ENCODE data around the gene FGGY. TPM values are rescaled to one million over a fixed set of nuclear protein-coding genes. Genes with fewer than 3 reads are reported as not detected.

FGGY gene
- total and polyA plus RNA-seq, 2 donors: 15.6 to 25.3 TPM

- no peak overlapping the region for H3K27ac ChIP-seq (ENCODE audit: low read depth in 1 of 2, low read length in 1 of 2)
- no peaks in the 10 kb centered on the region for H3K9me3 ChIP-seq (ENCODE audit: control insufficient read depth in 2 of 2, insufficient read depth in 1 of 2, low read length in 1 of 2)
- no peak overlapping the region for H3K4me3 ChIP-seq (ENCODE audit: low read length in 2 of 2)
- H3K27me3 ChIP-seq (ENCODE audit: control insufficient read depth in 2 of 2, insufficient read depth in 1 of 2, low read length in 1 of 2): no peaks in the 10 kb centered on the region
- no peak for DNase-seq (ENCODE audit: low read depth in 6 of 9, low spot score in 9 of 9)
- H3K4me1 ChIP-seq (ENCODE audit: control insufficient read depth in 2 of 2, insufficient read depth in 2 of 2, low read length in 2 of 2): peaks cover 0 to 2% of the 10 kb centered on the region in 2 donors
- no peaks in the 10 kb centered on the region for H3K36me3 ChIP-seq (ENCODE audit: control insufficient read depth in 2 of 2, insufficient read depth in 2 of 2, low read length in 1 of 2)
Observed at GRCh38 chr1:59332983-59333382, 36.1 kb downstream of the FGGY start.

- Histone ChIP-seq H3K27ac (ENCODE audit: low read depth in 1 of 2, low read length in 1 of 2) (no peak overlapping the region), H3K9me3 (ENCODE audit: control insufficient read depth in 2 of 2, insufficient read depth in 1 of 2, low read length in 1 of 2) (no peaks in the 10 kb centered on the region), H3K4me1 (ENCODE audit: control insufficient read depth in 2 of 2, insufficient read depth in 2 of 2, low read length in 2 of 2) (no peaks in the 10 kb centered on the region), H3K36me3 (ENCODE audit: control insufficient read depth in 2 of 2, insufficient read depth in 2 of 2, low read length in 1 of 2) (no peaks in the 10 kb centered on the region), H3K27me3 (ENCODE audit: control insufficient read depth in 2 of 2, insufficient read depth in 1 of 2, low read length in 1 of 2) (no peaks in the 10 kb centered on the region), H3K4me3 (ENCODE audit: low read length in 2 of 2) (no peak overlapping the region)
- DNase-seq (ENCODE audit: low read depth in 6 of 9, low spot score in 9 of 9): no peak
- 99% methylated on average over 3 of the region's 3 CpGs for WGBS
Observed at GRCh38 chr1:59333626-59334277, 36.9 kb downstream of the FGGY start.

- no peak overlapping the region for H3K4me3 ChIP-seq (ENCODE audit: low read length in 2 of 2)
- no peaks in the 10 kb centered on the region for H3K36me3 ChIP-seq (ENCODE audit: control insufficient read depth in 2 of 2, insufficient read depth in 2 of 2, low read length in 1 of 2)
- H3K27ac ChIP-seq (ENCODE audit: low read depth in 1 of 2, low read length in 1 of 2): no peak overlapping the region
- no peaks in the 10 kb centered on the region for H3K27me3 ChIP-seq (ENCODE audit: control insufficient read depth in 2 of 2, insufficient read depth in 1 of 2, low read length in 1 of 2)
- 97% methylated on average over 5 of the region's 5 CpGs for WGBS
- no peaks in the 10 kb centered on the region for H3K9me3 ChIP-seq (ENCODE audit: control insufficient read depth in 2 of 2, insufficient read depth in 1 of 2, low read length in 1 of 2)
- DNase-seq (ENCODE audit: low read depth in 6 of 9, low spot score in 9 of 9): no peak
- H3K4me1 ChIP-seq (ENCODE audit: control insufficient read depth in 2 of 2, insufficient read depth in 2 of 2, low read length in 2 of 2): no peaks in the 10 kb centered on the region
Observed at GRCh38 chr1:59340411-59341307, 43.8 kb downstream of the FGGY start.

- Histone ChIP-seq H3K4me1 (ENCODE audit: control insufficient read depth in 2 of 2, insufficient read depth in 2 of 2, low read length in 2 of 2) (no peaks in the 10 kb centered on the region), H3K9me3 (ENCODE audit: control insufficient read depth in 2 of 2, insufficient read depth in 1 of 2, low read length in 1 of 2) (no peaks in the 10 kb centered on the region), H3K36me3 (ENCODE audit: control insufficient read depth in 2 of 2, insufficient read depth in 2 of 2, low read length in 1 of 2) (no peaks in the 10 kb centered on the region), H3K4me3 (ENCODE audit: low read length in 2 of 2) (no peak overlapping the region), H3K27me3 (ENCODE audit: control insufficient read depth in 2 of 2, insufficient read depth in 1 of 2, low read length in 1 of 2) (no peaks in the 10 kb centered on the region), H3K27ac (ENCODE audit: low read depth in 1 of 2, low read length in 1 of 2) (no peak overlapping the region)
- DNase-seq (ENCODE audit: low read depth in 6 of 9, low spot score in 9 of 9): no peak
- WGBS: 97% methylated on average over 3 of the region's 3 CpGs
Observed at GRCh38 chr1:59342801-59343575, 46.1 kb downstream of the FGGY start.

- no peaks in the 10 kb centered on the region for H3K4me1 ChIP-seq (ENCODE audit: control insufficient read depth in 2 of 2, insufficient read depth in 2 of 2, low read length in 2 of 2)
- H3K36me3 ChIP-seq (ENCODE audit: control insufficient read depth in 2 of 2, insufficient read depth in 2 of 2, low read length in 1 of 2): no peaks in the 10 kb centered on the region
- H3K4me3 ChIP-seq (ENCODE audit: low read length in 2 of 2): no peak overlapping the region
- H3K27me3 ChIP-seq (ENCODE audit: control insufficient read depth in 2 of 2, insufficient read depth in 1 of 2, low read length in 1 of 2): no peaks in the 10 kb centered on the region
- 94% methylated on average over 1 of the region's 1 CpG for WGBS
- no peak for DNase-seq (ENCODE audit: low read depth in 6 of 9, low spot score in 9 of 9)
- H3K27ac ChIP-seq (ENCODE audit: low read depth in 1 of 2, low read length in 1 of 2): no peak overlapping the region
- H3K9me3 ChIP-seq (ENCODE audit: control insufficient read depth in 2 of 2, insufficient read depth in 1 of 2, low read length in 1 of 2): no peaks in the 10 kb centered on the region
Observed at GRCh38 chr1:59343576-59343840, 46.6 kb downstream of the FGGY start.

GRCh38 chr1:59345221-59345620 lies 48.3 kb downstream of the FGGY start:
- WGBS: 87% methylated on average over 1 of the region's 1 CpG
- DNase-seq (ENCODE audit: low read depth in 6 of 9, low spot score in 9 of 9): no peak
- H3K27me3 ChIP-seq (ENCODE audit: control insufficient read depth in 2 of 2, insufficient read depth in 1 of 2, low read length in 1 of 2): no peaks in the 10 kb centered on the region
- no peaks in the 10 kb centered on the region for H3K4me1 ChIP-seq (ENCODE audit: control insufficient read depth in 2 of 2, insufficient read depth in 2 of 2, low read length in 2 of 2)
- no peak overlapping the region for H3K4me3 ChIP-seq (ENCODE audit: low read length in 2 of 2)
- H3K9me3 ChIP-seq (ENCODE audit: control insufficient read depth in 2 of 2, insufficient read depth in 1 of 2, low read length in 1 of 2): no peaks in the 10 kb centered on the region
- no peak overlapping the region for H3K27ac ChIP-seq (ENCODE audit: low read depth in 1 of 2, low read length in 1 of 2)
- H3K36me3 ChIP-seq (ENCODE audit: control insufficient read depth in 2 of 2, insufficient read depth in 2 of 2, low read length in 1 of 2): no peaks in the 10 kb centered on the region

GRCh38 chr1:59346429-59346828 lies 49.5 kb downstream of the FGGY start:
- DNase-seq (ENCODE audit: low read depth in 6 of 9, low spot score in 9 of 9): no peak
- Histone ChIP-seq H3K27me3 (ENCODE audit: control insufficient read depth in 2 of 2, insufficient read depth in 1 of 2, low read length in 1 of 2) (no peaks in the 10 kb centered on the region), H3K27ac (ENCODE audit: low read depth in 1 of 2, low read length in 1 of 2) (no peak overlapping the region), H3K36me3 (ENCODE audit: control insufficient read depth in 2 of 2, insufficient read depth in 2 of 2, low read length in 1 of 2) (no peaks in the 10 kb centered on the region), H3K9me3 (ENCODE audit: control insufficient read depth in 2 of 2, insufficient read depth in 1 of 2, low read length in 1 of 2) (no peaks in the 10 kb centered on the region), H3K4me1 (ENCODE audit: control insufficient read depth in 2 of 2, insufficient read depth in 2 of 2, low read length in 2 of 2) (no peaks in the 10 kb centered on the region), H3K4me3 (ENCODE audit: low read length in 2 of 2) (no peak overlapping the region)
- 95% methylated on average over 3 of the region's 3 CpGs for WGBS

GRCh38 chr1:59349101-59349500 lies 52.2 kb downstream of the FGGY start:
- Histone ChIP-seq H3K4me3 (ENCODE audit: low read length in 2 of 2) (no peak overlapping the region), H3K27ac (ENCODE audit: low read depth in 1 of 2, low read length in 1 of 2) (no peak overlapping the region), H3K36me3 (ENCODE audit: control insufficient read depth in 2 of 2, insufficient read depth in 2 of 2, low read length in 1 of 2) (no peaks in the 10 kb centered on the region), H3K4me1 (ENCODE audit: control insufficient read depth in 2 of 2, insufficient read depth in 2 of 2, low read length in 2 of 2) (no peaks in the 10 kb centered on the region), H3K27me3 (ENCODE audit: control insufficient read depth in 2 of 2, insufficient read depth in 1 of 2, low read length in 1 of 2) (no peaks in the 10 kb centered on the region), H3K9me3 (ENCODE audit: control insufficient read depth in 2 of 2, insufficient read depth in 1 of 2, low read length in 1 of 2) (no peaks in the 10 kb centered on the region)
- DNase-seq (ENCODE audit: low read depth in 6 of 9, low spot score in 9 of 9): no peak
- 97% methylated on average over 3 of the region's 3 CpGs for WGBS

GRCh38 chr1:59350521-59350920 lies 53.6 kb downstream of the FGGY start:
- WGBS: 97% methylated on average over 2 of the region's 2 CpGs
- Histone ChIP-seq H3K27ac (ENCODE audit: low read depth in 1 of 2, low read length in 1 of 2) (no peak overlapping the region), H3K9me3 (ENCODE audit: control insufficient read depth in 2 of 2, insufficient read depth in 1 of 2, low read length in 1 of 2) (no peaks in the 10 kb centered on the region), H3K4me1 (ENCODE audit: control insufficient read depth in 2 of 2, insufficient read depth in 2 of 2, low read length in 2 of 2) (no peaks in the 10 kb centered on the region), H3K27me3 (ENCODE audit: control insufficient read depth in 2 of 2, insufficient read depth in 1 of 2, low read length in 1 of 2) (no peaks in the 10 kb centered on the region), H3K4me3 (ENCODE audit: low read length in 2 of 2) (no peak overlapping the region), H3K36me3 (ENCODE audit: control insufficient read depth in 2 of 2, insufficient read depth in 2 of 2, low read length in 1 of 2) (no peaks in the 10 kb centered on the region)
- DNase-seq (ENCODE audit: low read depth in 6 of 9, low spot score in 9 of 9): no peak
